Measurements from ENCODE around the gene VEZF1.
"Not testable (repeated sequence)": the region's sequence is repeated elsewhere in the genome, so short reads cannot be mapped to it uniquely, and the experiment has no call there.

Gene VEZF1

GRCh38 chr17:57974053-57974824 is 13.8 kb downstream of the VEZF1 start:
- not testable (repeated sequence) for H3K9me3 Mint-ChIP-seq; H3K4me3 Mint-ChIP-seq; H3K27ac Mint-ChIP-seq; ATAC-seq (ENCODE audit: low read depth); H3K4me1 Mint-ChIP-seq; DNase-seq (ENCODE audit: low spot score in 2 of 2); H3K27me3 Mint-ChIP-seq
- H3K36me3 Mint-ChIP-seq, result peaks cover 33% of the 10 kb centered on the region

GRCh38 chr17:57972151-57972550 is 15.9 kb downstream of the VEZF1 start:
- DNase-seq (ENCODE audit: low spot score in 2 of 2) (no peak), ATAC-seq (ENCODE audit: low read depth) (no peak)
- Mint-ChIP-seq H3K9me3 (no peaks in the 10 kb centered on the region), H3K27ac (no peak overlapping the region), H3K4me1 (peaks cover 2% of the 10 kb centered on the region), H3K36me3 (peaks cover 21% of the 10 kb centered on the region), H3K27me3 (peaks cover 9% of the 10 kb centered on the region), H3K4me3 (no peak overlapping the region)

GRCh38 chr17:57971572-57971971 is 16.5 kb downstream of the VEZF1 start:
- no peak for ATAC-seq (ENCODE audit: low read depth)

GRCh38 chr17:57970710-57971109 is 17.3 kb downstream of the VEZF1 start:
- Mint-ChIP-seq H3K4me1 (no peaks in the 10 kb centered on the region), H3K9me3 (no peaks in the 10 kb centered on the region), H3K27me3 (peaks cover 9% of the 10 kb centered on the region), H3K27ac (no peak overlapping the region), H3K36me3 (peaks cover 9% of the 10 kb centered on the region), H3K4me3 (no peak overlapping the region)
- no peak for DNase-seq (ENCODE audit: low spot score in 2 of 2)
- ATAC-seq (ENCODE audit: low read depth), result no peak

More at GRCh38 chr17:57971572-57971971, 16.5 kb downstream of the VEZF1 start:
- Mint-ChIP-seq H3K36me3 (peaks cover 15% of the 10 kb centered on the region), H3K4me3 (no peak overlapping the region), H3K27me3 (peaks cover 9% of the 10 kb centered on the region), H3K4me1 (peaks cover 2% of the 10 kb centered on the region), H3K27ac (no peak overlapping the region), H3K9me3 (no peaks in the 10 kb centered on the region)
- DNase-seq (ENCODE audit: low spot score in 2 of 2), result no peak

GRCh38 chr17:57968456-57968855 is 19.6 kb downstream of the VEZF1 start:
- Mint-ChIP-seq H3K9me3 (no peaks in the 10 kb centered on the region), H3K4me1 (no peaks in the 10 kb centered on the region), H3K27ac (no peak overlapping the region), H3K36me3 (peaks cover 2% of the 10 kb centered on the region), H3K27me3 (peaks cover 12% of the 10 kb centered on the region), H3K4me3 (no peak overlapping the region)
- DNase-seq (ENCODE audit: low spot score in 2 of 2) (no peak), ATAC-seq (ENCODE audit: low read depth) (no peak)

- H3K27me3 Mint-ChIP-seq, result peaks cover 17% of the 10 kb centered on the region
- no peak for ATAC-seq (ENCODE audit: low read depth)
- DNase-seq (ENCODE audit: low spot score in 2 of 2), result no peak
- H3K27ac Mint-ChIP-seq, result no peak overlapping the region
- H3K9me3 Mint-ChIP-seq, result no peaks in the 10 kb centered on the region
- no peaks in the 10 kb centered on the region for H3K4me1 Mint-ChIP-seq
- H3K36me3 Mint-ChIP-seq, result no peaks in the 10 kb centered on the region
- H3K4me3 Mint-ChIP-seq, result no peak overlapping the region
These were observed 21.2 kb downstream of the VEZF1 start for GRCh38 chr17:57966875-57967274.

GRCh38 chr17:57966246-57966645 is 21.8 kb downstream of the VEZF1 start:
- no peaks in the 10 kb centered on the region for H3K36me3 Mint-ChIP-seq
- H3K27ac Mint-ChIP-seq, result no peak overlapping the region
- peaks cover 18% of the 10 kb centered on the region for H3K27me3 Mint-ChIP-seq
- H3K4me1 Mint-ChIP-seq, result no peaks in the 10 kb centered on the region
- DNase-seq (ENCODE audit: low spot score in 2 of 2) (no peak), ATAC-seq (ENCODE audit: low read depth) (no peak)
- H3K4me3 Mint-ChIP-seq, result no peak overlapping the region
- no peaks in the 10 kb centered on the region for H3K9me3 Mint-ChIP-seq

GRCh38 chr17:57965521-57966160 is 22.4 kb downstream of the VEZF1 start:
- no peaks in the 10 kb centered on the region for H3K4me1 Mint-ChIP-seq
- H3K9me3 Mint-ChIP-seq, result no peaks in the 10 kb centered on the region
- peaks cover 21% of the 10 kb centered on the region for H3K27me3 Mint-ChIP-seq
- no peaks in the 10 kb centered on the region for H3K36me3 Mint-ChIP-seq
- ATAC-seq (ENCODE audit: low read depth) (no peak), DNase-seq (ENCODE audit: low spot score in 2 of 2) (no peak)
- H3K27ac Mint-ChIP-seq, result no peak overlapping the region
- H3K4me3 Mint-ChIP-seq, result no peak overlapping the region

- Mint-ChIP-seq H3K9me3 (no peaks in the 10 kb centered on the region), H3K36me3 (no peaks in the 10 kb centered on the region), H3K27me3 (peaks cover 22% of the 10 kb centered on the region), H3K4me3 (no peak overlapping the region), H3K4me1 (peaks cover under 1% of the 10 kb centered on the region), H3K27ac (no peak overlapping the region)
- no peak for DNase-seq (ENCODE audit: low spot score in 2 of 2)
- no peak for ATAC-seq (ENCODE audit: low read depth)
These were observed 24.9 kb downstream of the VEZF1 start for GRCh38 chr17:57963149-57963511.

- ATAC-seq (ENCODE audit: low read depth), result no peak
- H3K27ac Mint-ChIP-seq, result no peak overlapping the region
- H3K4me3 Mint-ChIP-seq, result no peak overlapping the region
- H3K27me3 Mint-ChIP-seq, result peaks cover 26% of the 10 kb centered on the region
- peaks cover 1% of the 10 kb centered on the region for H3K36me3 Mint-ChIP-seq
- peaks cover 7% of the 10 kb centered on the region for H3K4me1 Mint-ChIP-seq
- DNase-seq (ENCODE audit: low spot score in 2 of 2), result no peak
- H3K9me3 Mint-ChIP-seq, result peaks cover 1% of the 10 kb centered on the region
These were observed 25.5 kb downstream of the VEZF1 start for GRCh38 chr17:57962279-57963148.

GRCh38 chr17:57959929-57960328 is 28.1 kb downstream of the VEZF1 start:
- ATAC-seq (ENCODE audit: low read depth) (no peak), DNase-seq (ENCODE audit: low spot score in 2 of 2) (no peak)
- Mint-ChIP-seq H3K27me3 (peaks cover 29% of the 10 kb centered on the region), H3K4me3 (no peak overlapping the region), H3K9me3 (peaks cover 2% of the 10 kb centered on the region), H3K27ac (no peak overlapping the region), H3K36me3 (peaks cover 2% of the 10 kb centered on the region), H3K4me1 (peaks cover 19% of the 10 kb centered on the region)

GRCh38 chr17:57958391-57958790 is 29.7 kb downstream of the VEZF1 start:
- H3K36me3 Mint-ChIP-seq; H3K4me3 Mint-ChIP-seq; H3K9me3 Mint-ChIP-seq; ATAC-seq (ENCODE audit: low read depth); DNase-seq (ENCODE audit: low spot score in 2 of 2); H3K27ac Mint-ChIP-seq: not testable (repeated sequence)
- Mint-ChIP-seq H3K27me3 (peaks cover 32% of the 10 kb centered on the region), H3K4me1 (peaks cover 19% of the 10 kb centered on the region)

GRCh38 chr17:57957886-57958285 is 30.2 kb downstream of the VEZF1 start:
- H3K36me3 Mint-ChIP-seq, result peaks cover 2% of the 10 kb centered on the region
- ATAC-seq (ENCODE audit: low read depth), result no peak
- no peak overlapping the region for H3K4me3 Mint-ChIP-seq
- H3K4me1 Mint-ChIP-seq, result peaks cover 19% of the 10 kb centered on the region
- DNase-seq (ENCODE audit: low spot score in 2 of 2), result no peak
- peaks cover 36% of the 10 kb centered on the region for H3K27me3 Mint-ChIP-seq
- no peak overlapping the region for H3K27ac Mint-ChIP-seq
- peaks cover 2% of the 10 kb centered on the region for H3K9me3 Mint-ChIP-seq

Data from memory B cell (primary cell).